ENCODE measurements around the gene CNDP1. TPM values are rescaled to one million over a fixed set of nuclear protein-coding genes. Genes with fewer than 3 reads are reported as not detected.
A peak's percentile ranks its signal among the peaks of the same experiment; 100 is the strongest.

The CNDP1 gene
- polyA plus RNA-seq, 1 donor (not counting 4 experiments of a cell fraction or from before 2014, with no cell fraction given): not detected

DNA sequence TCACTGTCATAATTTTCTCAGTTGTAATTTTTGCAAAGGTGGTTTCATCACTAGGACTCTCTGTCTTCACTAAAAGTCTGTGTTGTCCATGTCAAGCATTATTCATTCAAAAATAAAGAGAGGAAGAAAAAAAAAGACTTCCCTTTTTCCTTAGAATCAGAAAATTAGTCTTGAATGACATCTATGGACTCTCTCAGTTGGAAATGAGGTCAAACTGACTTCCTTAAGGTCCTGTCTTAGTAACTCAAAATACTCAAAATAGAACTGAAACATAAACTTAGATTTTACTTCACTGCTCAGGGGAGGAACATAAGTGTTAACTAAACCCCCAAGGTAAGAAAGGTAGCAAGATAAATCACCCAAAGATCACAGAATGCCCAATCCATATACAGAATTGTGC is 61.1 kb downstream of the CNDP1 start:
- Histone ChIP-seq H3K79me2 (ENCODE audit: control insufficient read depth, insufficient read depth, low read length) (peaks cover 33% of the 10 kb centered on the region), H3K4me3 (ENCODE audit: control insufficient read depth in 2 of 3, extremely low read depth in 1 of 3, insufficient read depth in 2 of 3, low read depth in 1 of 3, low read length in 3 of 3) (no peak overlapping the region), H3K4me1 (ENCODE audit: control insufficient read depth, extremely low read depth, insufficient read depth, low read length) (peaks cover 18% of the 10 kb centered on the region), H3K27ac (ENCODE audit: control insufficient read depth, insufficient read depth, low read length) (no peak overlapping the region), H3K27me3 (ENCODE audit: control insufficient read depth, extremely low read depth, insufficient read depth, low read length) (no peaks in the 10 kb centered on the region), H3K9me1 (ENCODE audit: control insufficient read depth, extremely low read depth, insufficient read depth, low read length) (no peaks in the 10 kb centered on the region), H3K36me3 (ENCODE audit: control insufficient read depth in 2 of 2, extremely low read depth in 1 of 2, insufficient read depth in 2 of 2, low read length in 2 of 2) (peaks cover 0 to 2% of the 10 kb centered on the region in 2 experiments), H3K9me3 (ENCODE audit: control insufficient read depth, low read depth, low read length) (no peaks in the 10 kb centered on the region), H2AFZ (ENCODE audit: control insufficient read depth, low read length) (no peak overlapping the region), H3K4me2 (ENCODE audit: control insufficient read depth, extremely low read depth, insufficient read depth, low read depth, low read length) (peak overlapping the region; percentile 97), H3K9ac (ENCODE audit: control insufficient read depth, extremely low read depth, insufficient read depth, low read length) (no peak overlapping the region), H4K20me1 (ENCODE audit: control insufficient read depth, extremely low read depth, insufficient read depth, low read length) (no peaks in the 10 kb centered on the region)
- TF ChIP-seq EZH2 (IDR thresholded peaks at IDR 0.05; ENCODE audit: low read length): no peak
- no peak for TF ChIP-seq CTCF (optimal IDR thresholded peaks at IDR 0.05 in 1 of 3, IDR thresholded peaks at IDR 0.05 in 1 of 3, conservative IDR thresholded peaks at IDR 0.05 in 1 of 3; ENCODE audit: extremely low read depth in 1 of 3, insufficient read depth in 2 of 3, low read length in 3 of 3)
- FAIRE-seq (no peak), DNase-seq (ENCODE audit: low read depth, low spot score) (no peak)
- dilution Hi-C loops (cut with MboI; ENCODE audit: extremely low pct_ligation_motif_present, low sequenced_read_pairs): no loop called here

DNA sequence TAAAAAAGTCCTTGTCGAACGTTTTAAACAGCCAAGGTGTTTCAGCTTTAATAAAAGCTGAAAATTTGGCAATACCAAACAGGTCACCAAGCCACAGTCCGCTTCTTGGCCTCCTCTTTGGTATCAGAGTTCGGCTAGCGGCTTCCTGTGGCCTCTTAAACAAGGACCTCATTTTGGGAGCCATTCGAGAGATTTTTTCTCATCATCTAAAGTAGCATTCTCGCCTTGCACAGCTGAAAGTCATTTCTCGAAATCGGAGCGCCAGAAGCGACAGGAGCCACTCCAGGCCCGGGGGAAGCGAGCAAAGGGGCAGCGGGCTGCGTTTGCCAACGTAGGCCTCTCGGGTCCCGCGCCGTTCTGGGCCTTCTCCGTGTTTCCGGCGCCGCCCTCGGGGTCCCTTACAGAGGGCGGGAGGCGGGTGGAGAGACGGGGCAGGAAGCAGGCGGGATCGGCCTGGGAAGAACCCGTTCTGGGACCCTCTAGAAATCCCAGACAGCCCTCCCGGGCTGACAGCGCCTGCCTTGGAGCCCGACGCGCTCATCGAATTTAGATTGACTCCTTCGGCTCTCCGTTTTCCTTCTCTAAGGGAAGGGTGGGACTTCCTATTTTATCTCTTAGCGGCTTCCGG is 62.8 kb downstream of the CNDP1 start:
- H3K9ac ChIP-seq (ENCODE audit: control insufficient read depth, extremely low read depth, insufficient read depth, low read length): peak overlapping the region; percentile 91
- FAIRE-seq (no peak), DNase-seq (ENCODE audit: low read depth, low spot score) (no peak)
- peak overlapping the region; percentile 97 for H3K27ac ChIP-seq (ENCODE audit: control insufficient read depth, insufficient read depth, low read length)
- H4K20me1 ChIP-seq (ENCODE audit: control insufficient read depth, extremely low read depth, insufficient read depth, low read length): no peaks in the 10 kb centered on the region
- no peaks in the 10 kb centered on the region for H3K9me1 ChIP-seq (ENCODE audit: control insufficient read depth, extremely low read depth, insufficient read depth, low read length)
- H2AFZ ChIP-seq (ENCODE audit: control insufficient read depth, low read length): peak overlapping the region; percentile 87
- peaks cover 1 to 2% of the 10 kb centered on the region in 2 experiments for H3K36me3 ChIP-seq (ENCODE audit: control insufficient read depth in 2 of 2, extremely low read depth in 1 of 2, insufficient read depth in 2 of 2, low read length in 2 of 2)
- no peaks in the 10 kb centered on the region for H3K9me3 ChIP-seq (ENCODE audit: control insufficient read depth, low read depth, low read length)
- peak overlapping the region; percentile 97 for H3K4me2 ChIP-seq (ENCODE audit: control insufficient read depth, extremely low read depth, insufficient read depth, low read depth, low read length)
- no peaks in the 10 kb centered on the region for H3K27me3 ChIP-seq (ENCODE audit: control insufficient read depth, extremely low read depth, insufficient read depth, low read length)
- dilution Hi-C loops (cut with MboI; ENCODE audit: extremely low pct_ligation_motif_present, low sequenced_read_pairs): no loop called here
- TF ChIP-seq CTCF (optimal IDR thresholded peaks at IDR 0.05 in 1 of 3, IDR thresholded peaks at IDR 0.05 in 1 of 3, conservative IDR thresholded peaks at IDR 0.05 in 1 of 3; ENCODE audit: extremely low read depth in 1 of 3, insufficient read depth in 2 of 3, low read length in 3 of 3): no peak
- no peak for TF ChIP-seq EZH2 (IDR thresholded peaks at IDR 0.05; ENCODE audit: low read length)
- H3K4me1 ChIP-seq (ENCODE audit: control insufficient read depth, extremely low read depth, insufficient read depth, low read length): peaks cover 20% of the 10 kb centered on the region
- peaks cover 49% of the 10 kb centered on the region for H3K79me2 ChIP-seq (ENCODE audit: control insufficient read depth, insufficient read depth, low read length)
- peak overlapping the region; percentile 80 to 98 (median 95) for H3K4me3 ChIP-seq (ENCODE audit: control insufficient read depth in 2 of 3, extremely low read depth in 1 of 3, insufficient read depth in 2 of 3, low read depth in 1 of 3, low read length in 3 of 3)
